OCI-LY3 (cell line): ENCODE data around the gene SLC6A11.

Source experiments
- EZH2phosphoT487 ChIP-seq: fragments of 200-600 bp; shearing (Covaris generic); IDR thresholded peaks from 2 replicates; pipeline ENCODE4 v1.6.1; 2018; ENCODE audit warnings: antibody characterized with exemption, mixed run types, low read depth
- TF ChIP-seq, protein P1 (sequence below): fragments of 200-600, 300-600 bp; sonication (generic); IDR thresholded peaks from 2 replicates; pipeline ENCODE4 v1.5.1; 2014; ENCODE audit warnings: antibody characterized with exemption, low read length, low read depth

DNA sequence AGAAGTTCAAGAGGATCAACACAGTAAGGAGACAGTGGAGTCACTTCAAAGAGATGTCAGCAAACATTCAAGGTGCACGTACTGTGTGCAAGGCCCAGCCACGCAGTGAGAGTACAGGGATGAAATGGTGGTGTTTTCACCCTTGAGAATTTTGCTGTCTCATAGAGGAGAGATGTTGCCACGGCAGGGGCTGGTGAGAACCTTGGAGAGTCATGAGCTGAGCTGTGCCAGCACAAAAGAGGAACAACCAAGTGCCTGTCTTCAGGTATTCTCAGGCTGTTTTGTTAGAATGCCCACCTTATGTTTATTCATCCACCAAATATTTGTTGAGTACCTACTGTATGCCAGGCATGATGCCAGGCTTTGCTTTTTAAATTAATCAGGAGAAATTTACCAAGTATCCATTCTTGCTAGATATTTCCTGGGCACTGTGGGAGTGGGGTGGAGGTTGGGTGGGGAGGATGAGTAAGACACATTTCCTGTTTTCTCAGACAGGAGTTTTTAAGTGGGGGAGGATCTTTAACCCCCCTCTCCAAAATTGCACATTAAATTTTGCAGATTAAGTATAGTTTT lies 72.6 kb downstream of the SLC6A11 start:
- TF ChIP-seq, protein P1, sequence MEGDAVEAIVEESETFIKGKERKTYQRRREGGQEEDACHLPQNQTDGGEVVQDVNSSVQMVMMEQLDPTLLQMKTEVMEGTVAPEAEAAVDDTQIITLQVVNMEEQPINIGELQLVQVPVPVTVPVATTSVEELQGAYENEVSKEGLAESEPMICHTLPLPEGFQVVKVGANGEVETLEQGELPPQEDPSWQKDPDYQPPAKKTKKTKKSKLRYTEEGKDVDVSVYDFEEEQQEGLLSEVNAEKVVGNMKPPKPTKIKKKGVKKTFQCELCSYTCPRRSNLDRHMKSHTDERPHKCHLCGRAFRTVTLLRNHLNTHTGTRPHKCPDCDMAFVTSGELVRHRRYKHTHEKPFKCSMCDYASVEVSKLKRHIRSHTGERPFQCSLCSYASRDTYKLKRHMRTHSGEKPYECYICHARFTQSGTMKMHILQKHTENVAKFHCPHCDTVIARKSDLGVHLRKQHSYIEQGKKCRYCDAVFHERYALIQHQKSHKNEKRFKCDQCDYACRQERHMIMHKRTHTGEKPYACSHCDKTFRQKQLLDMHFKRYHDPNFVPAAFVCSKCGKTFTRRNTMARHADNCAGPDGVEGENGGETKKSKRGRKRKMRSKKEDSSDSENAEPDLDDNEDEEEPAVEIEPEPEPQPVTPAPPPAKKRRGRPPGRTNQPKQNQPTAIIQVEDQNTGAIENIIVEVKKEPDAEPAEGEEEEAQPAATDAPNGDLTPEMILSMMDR: no peak
- TF ChIP-seq EZH2phosphoT487: no peak
